HEK293 (cell line): ENCODE measurements around the gene FBXO42.

Source experiments
- CTCF ChIA-PET: fragments of 350-600 bp; formaldehyde crosslinking; extraction: SDS; loops from one replicate; lab custom pipeline; 2021; ENCODE audit warnings: antibody characterized with exemption; lab: Yijun Ruan, JAX
- POLR2A ChIA-PET: fragments of 300-600 bp; formaldehyde crosslinking; extraction: SDS; loops from one replicate; lab custom pipeline; 2020; ENCODE audit warnings: antibody characterized with exemption, inconsistent platforms; lab: Yijun Ruan, JAX
- H3K27ac ChIP-seq: fragments of 200-500 bp; sonication (Bioruptor generic); 2 replicates; pipeline ENCODE4 v1.5.1; 2014; ENCODE audit warnings: low read depth, low read length, control low read depth, inconsistent platforms; ENCODE audit errors: extremely low read depth
- H3K36me3 ChIP-seq, 2 experiments: fragments of 200-500 bp in 1 of 2; sonication (Bioruptor generic) in 1 of 2; 1 replicate in 1 of 2; 2 replicates in 1 of 2; pipeline ENCODE4 v1.5.1; 2014 to 2017; ENCODE audit warnings: inconsistent platforms in 2 of 2, low read length in 2 of 2; ENCODE audit not compliant: control insufficient read depth in 2 of 2, insufficient read depth in 1 of 2
- H3K4me1 ChIP-seq: fragments of 200-500 bp; sonication (Bioruptor generic); 2 replicates; pipeline ENCODE4 v1.5.1; 2014; ENCODE audit warnings: mild to moderate bottlenecking, low read length, inconsistent platforms; ENCODE audit not compliant: control insufficient read depth, insufficient read depth
- H3K4me3 ChIP-seq: 2 replicates; pipeline ENCODE4 v1.5.1; 2011; ENCODE audit warnings: low read depth, mild to moderate bottlenecking, control low read depth, low read length, moderate library complexity
- H3K9me3 ChIP-seq: fragments of 200-500 bp; sonication (Bioruptor generic); 2 replicates; pipeline ENCODE4 v1.5.1; 2014; ENCODE audit warnings: low read depth, low read length, inconsistent platforms; ENCODE audit not compliant: control insufficient read depth, insufficient read depth
- ATF2 ChIP-seq: fragments of 450-650 bp; formaldehyde crosslinking; IDR thresholded peaks from 2 replicates; pipeline ENCODE4 v1.5.1; 2016; ENCODE audit warnings: missing biosample characterization, missing genetic modification characterization, low read depth
- HOXA7 ChIP-seq: sonication (generic); formaldehyde crosslinking; IDR thresholded peaks from 2 replicates; pipeline ENCODE4 v1.8.1; 2022; ENCODE audit warnings: missing genetic modification reagents, borderline replicate concordance
- OSR2 ChIP-seq: fragments of 450-650 bp; formaldehyde crosslinking; IDR thresholded peaks from 2 replicates; pipeline ENCODE4 v1.5.1; 2016; ENCODE audit warnings: missing biosample characterization, missing genetic modification characterization
- PRDM1 ChIP-seq: fragments of 450-650 bp; formaldehyde crosslinking; IDR thresholded peaks from 2 replicates; pipeline ENCODE4; 2016; ENCODE audit warnings: missing biosample characterization, missing genetic modification characterization
- SETDB1 ChIP-seq: IDR thresholded peaks from one replicate; pipeline ENCODE4 v1.6.1; 2017; ENCODE audit warnings: mild to moderate bottlenecking, low read length, moderate library complexity, mixed read lengths; ENCODE audit not compliant: insufficient read length
- ZBTB26 ChIP-seq: fragments of 450-650 bp; formaldehyde crosslinking; optimal IDR thresholded peaks from 2 replicates; pipeline ENCODE3; 2016; ENCODE audit warnings: missing biosample characterization, mild to moderate bottlenecking, missing genetic modification characterization
- ZBTB49 ChIP-seq: fragments of 450-650 bp; formaldehyde crosslinking; IDR thresholded peaks from 2 replicates; pipeline ENCODE4 v1.5.1; 2016; ENCODE audit warnings: missing biosample characterization, missing genetic modification characterization, low read depth
- ZBTB7A ChIP-seq: fragments of 450-650 bp; formaldehyde crosslinking; IDR thresholded peaks from 2 replicates; pipeline ENCODE4 v1.5.1; 2016; ENCODE audit warnings: low read depth, missing biosample characterization, missing genetic modification characterization
- ZNF112 ChIP-seq: fragments of 450-650 bp; formaldehyde crosslinking; IDR thresholded peaks from 2 replicates; pipeline ENCODE4 v1.5.0; 2017; ENCODE audit warnings: missing biosample characterization, missing genetic modification characterization
- ZNF274 ChIP-seq, 2 experiments: fragments of 200-500 bp in 1 of 2; fragments of 450-650 bp in 1 of 2; sonication (Bioruptor generic) in 1 of 2; formaldehyde crosslinking in 1 of 2; IDR thresholded peaks; 2 replicates each; pipeline versions ENCODE4 v1.5.1 to v1.6.1; 2014 to 2016; ENCODE audit warnings: borderline replicate concordance in 1 of 2, inconsistent platforms in 1 of 2, low read length in 1 of 2, missing biosample characterization in 1 of 2, missing genetic modification characterization in 1 of 2
- ZNF292 ChIP-seq: fragments of 450-650 bp; formaldehyde crosslinking; IDR thresholded peaks from 2 replicates; pipeline ENCODE4 v1.5.1; 2016; ENCODE audit warnings: low read depth, missing biosample characterization, missing genetic modification characterization, borderline replicate concordance
- ZNF350 ChIP-seq: fragments of 450-650 bp; formaldehyde crosslinking; IDR thresholded peaks from 2 replicates; pipeline ENCODE4 v1.5.0; 2017; ENCODE audit warnings: missing biosample characterization, mild to moderate bottlenecking, missing genetic modification characterization
- ZNF473 ChIP-seq: fragments of 450-650 bp; formaldehyde crosslinking; IDR thresholded peaks from 2 replicates; pipeline ENCODE4 v1.5.1; 2017; ENCODE audit warnings: missing biosample characterization, missing genetic modification characterization
- ZNF488 ChIP-seq: fragments of 450-650 bp; formaldehyde crosslinking; IDR thresholded peaks from 2 replicates; pipeline ENCODE4 v1.5.1; 2016; ENCODE audit warnings: missing biosample characterization, missing genetic modification characterization
- ZNF501 ChIP-seq: fragments of 450-650 bp; formaldehyde crosslinking; IDR thresholded peaks from 2 replicates; pipeline ENCODE4 v1.5.1; 2016; ENCODE audit warnings: missing biosample characterization, missing genetic modification characterization
- ZNF530 ChIP-seq: fragments of 450-650 bp; formaldehyde crosslinking; IDR thresholded peaks from 2 replicates; pipeline ENCODE4 v1.5.1; 2016; ENCODE audit warnings: low read depth, missing biosample characterization, missing genetic modification characterization
- ZNF558 ChIP-seq: fragments of 450-650 bp; formaldehyde crosslinking; IDR thresholded peaks from 2 replicates; pipeline ENCODE4 v1.5.1; 2016; ENCODE audit warnings: missing biosample characterization, missing genetic modification characterization
- ZNF600 ChIP-seq: fragments of 450-650 bp; formaldehyde crosslinking; IDR thresholded peaks from 2 replicates; pipeline ENCODE4 v1.5.1; 2016; ENCODE audit warnings: missing biosample characterization, missing genetic modification characterization
- ZNF639 ChIP-seq: fragments of 450-650 bp; formaldehyde crosslinking; IDR thresholded peaks from 2 replicates; pipeline ENCODE4 v1.5.1; 2016; ENCODE audit warnings: missing biosample characterization, missing genetic modification characterization
- ZNF707 ChIP-seq: fragments of 450-650 bp; formaldehyde crosslinking; IDR thresholded peaks from 2 replicates; pipeline ENCODE4 v1.5.1; 2016; ENCODE audit warnings: missing biosample characterization, missing genetic modification characterization
- ZNF785 ChIP-seq: fragments of 450-650 bp; formaldehyde crosslinking; IDR thresholded peaks from 2 replicates; pipeline ENCODE4 v1.5.1; 2016; ENCODE audit warnings: missing biosample characterization, missing genetic modification characterization
- ZSCAN16 ChIP-seq: fragments of 450-650 bp; formaldehyde crosslinking; IDR thresholded peaks from 2 replicates; pipeline ENCODE4 v1.5.1; 2016; ENCODE audit warnings: missing biosample characterization, missing genetic modification characterization
- ZSCAN5A ChIP-seq: fragments of 450-650 bp; formaldehyde crosslinking; IDR thresholded peaks from 2 replicates; pipeline ENCODE4 v1.5.1; 2016; ENCODE audit warnings: missing biosample characterization, missing genetic modification characterization

Gene FBXO42

GRCh38 chr1:16219968-16220500 lies 132.2 kb downstream of the FBXO42 start:
- POLR2A ChIA-PET: no interaction called here
- CTCF ChIA-PET: no interaction called here
- no peaks in the 10 kb centered on the region for H3K9me3 ChIP-seq
- H3K36me3 ChIP-seq: no peaks in the 10 kb centered on the region
- no peak for TF ChIP-seq ZNF112
- no peak for TF ChIP-seq ZNF292 (tag by site-specific recombination)
- TF ChIP-seq PRDM1 (tag by site-specific recombination): peak; percentile 76
- H3K4me1 ChIP-seq: no peaks in the 10 kb centered on the region
- no peak overlapping the region for H3K27ac ChIP-seq
- no peak overlapping the region for H3K4me3 ChIP-seq

- ChIA-PET CTCF (no interaction called here), POLR2A (interaction anchor here (0.6 to 3.2 kb wide), 2 partner anchors 12 to 90 kb away, joined by 7 to 27 read pairs; no protein-coding TSS in a partner anchor)
- Histone ChIP-seq H3K4me1 (no peaks in the 10 kb centered on the region), H3K9me3 (no peaks in the 10 kb centered on the region), H3K27ac (no peak overlapping the region), H3K36me3 (no peaks in the 10 kb centered on the region), H3K4me3 (no peak overlapping the region)
- TF ChIP-seq ZBTB49 (tag by site-specific recombination): no peak
- TF ChIP-seq ZNF112: no peak
- no peak for TF ChIP-seq ZBTB7A
- no peak for TF ChIP-seq ZNF488
- TF ChIP-seq OSR2: no peak
- TF ChIP-seq ZSCAN16 (tag by site-specific recombination): no peak
- TF ChIP-seq ATF2 (tag by site-specific recombination): no peak
- no peak for TF ChIP-seq HOXA7
- no peak for TF ChIP-seq ZNF350
- no peak for TF ChIP-seq ZNF558 (tag by site-specific recombination)
- TF ChIP-seq ZNF473 (tag by site-specific recombination): no peak
- TF ChIP-seq SETDB1: no peak
Measured at GRCh38 chr1:16218674-16219071, 133.6 kb downstream of the FBXO42 start.

GRCh38 chr1:16218014-16218673 lies 134.1 kb downstream of the FBXO42 start:
- CTCF ChIA-PET: interaction anchor here (1.0 to 1.4 kb wide), 4 partner anchors 14 to 145 kb away, joined by 3 to 5 read pairs (median 4); no protein-coding TSS in a partner anchor
- Histone ChIP-seq H3K4me3 (no peak overlapping the region), H3K4me1 (no peaks in the 10 kb centered on the region), H3K27ac (no peak overlapping the region), H3K9me3 (no peaks in the 10 kb centered on the region), H3K36me3 (no peaks in the 10 kb centered on the region)
- POLR2A ChIA-PET: interaction anchor here (0.5 to 3.2 kb wide), 7 partner anchors 9 to 488 kb away, joined by 3 to 27 read pairs (median 5); partner anchors contain the start of genes CPLANE2, FBXO42 and ZBTB17
- TF ChIP-seq ZNF639 (tag by site-specific recombination): no peak
- TF ChIP-seq ZNF501 (tag by site-specific recombination): no peak
- no peak for TF ChIP-seq ZNF530 (tag by site-specific recombination)
- TF ChIP-seq ZNF600 (tag by site-specific recombination): no peak
- TF ChIP-seq ZNF707: no peak
- TF ChIP-seq ZSCAN5A (tag by site-specific recombination): no peak
- no peak for TF ChIP-seq ZNF785
- TF ChIP-seq ZNF274 (IDR thresholded peaks at IDR 0.05; ENCODE audit: low read length): no peak
- TF ChIP-seq ZNF274 (tag by site-specific recombination; IDR thresholded peaks at IDR 0.05; ENCODE audit: borderline replicate concordance): no peak
- no peak for TF ChIP-seq ZBTB26
